PC-3 (cell line): ENCODE measurements around the gene DGKG. TPM values are rescaled to one million over a fixed set of nuclear protein-coding genes. Genes with fewer than 3 reads are reported as not detected.

Experiments used
- ATAC-seq: fragments of 200-7000 bp; cut with Tn5 transposase; 2 replicates; pipeline ENCODE4 v1.9.1; 2020; ENCODE audit warnings: mild to moderate bottlenecking, moderate library complexity
- BruUV-seq: library from RNA; stranded (reverse); fragments of 400-500 nt; replicated peaks from 2 replicates; lab custom pipeline; 2021; lab: Mats Ljungman, UMichigan
- CTCF ChIA-PET: fragments of 300-600 bp; sonication (Branson Sonifier 250); formaldehyde crosslinking; loops from one replicate; lab custom pipeline; 2022; ENCODE audit warnings: antibody characterized with exemption; lab: Charles Lee
- POLR2A ChIA-PET: fragments of 300-600 bp; sonication (Branson Sonifier 250); formaldehyde crosslinking; loops from one replicate; lab custom pipeline; 2022; ENCODE audit warnings: antibody characterized with exemption; ENCODE audit not compliant: unreplicated experiment; lab: Charles Lee
- DNase-seq: peaks from one replicate; pipeline ENCODE4 v3.0.0-alpha.2; 2015
- H2AFZ ChIP-seq: fragments of 300-600 bp; sonication (generic); 2 replicates; pipeline ENCODE4 v1.6.0; 2016; ENCODE audit warnings: antibody characterized with exemption, low read length
- H3F3A ChIP-seq: fragments of 300-600 bp; sonication (generic); one replicate; pipeline ENCODE4 v1.6.0; 2017; ENCODE audit warnings: antibody characterized with exemption, low read length, control low read depth, mild to moderate bottlenecking; ENCODE audit not compliant: unreplicated experiment
- H3K27ac ChIP-seq: fragments of 300-600 bp; sonication (generic); 2 replicates; pipeline ENCODE4 v1.5.1; 2016; ENCODE audit warnings: mild to moderate bottlenecking, low read length
- H3K27me3 ChIP-seq: fragments of 300-600 bp; sonication (generic); 2 replicates; pipeline ENCODE4 v1.6.1; 2016; ENCODE audit warnings: low read length, mixed read lengths
- H3K36me3 ChIP-seq: fragments of 300-600 bp; sonication (generic); 2 replicates; pipeline ENCODE4 v1.6.1; 2016; ENCODE audit warnings: low read depth, mixed run types, low read length, mixed read lengths
- H3K4me1 ChIP-seq: fragments of 300-600 bp; sonication (generic); 2 replicates; pipeline ENCODE4 v1.5.1; 2016; ENCODE audit warnings: low read length; ENCODE audit not compliant: insufficient read depth
- H3K4me2 ChIP-seq: fragments of 300-600 bp; sonication (generic); 2 replicates; pipeline ENCODE4 v1.6.0; 2016; ENCODE audit warnings: low read length
- H3K4me3 ChIP-seq: fragments of 300-600 bp; sonication (generic); 2 replicates; pipeline ENCODE4 v1.5.1; 2016; ENCODE audit warnings: mild to moderate bottlenecking, low read length, mixed read lengths
- H3K79me2 ChIP-seq: fragments of 300-600 bp; sonication (generic); 2 replicates; pipeline ENCODE4 v1.6.1; 2017; ENCODE audit warnings: low read length, mixed read lengths
- H3K9ac ChIP-seq: fragments of 300-600 bp; sonication (generic); 2 replicates; pipeline ENCODE4 v1.6.0; 2016; ENCODE audit warnings: mild to moderate bottlenecking, low read length
- H3K9me2 ChIP-seq: fragments of 300-600 bp; sonication (generic); replicated peaks from 2 replicates; pipeline ENCODE4 v1.6.1; 2016; ENCODE audit warnings: mixed run types, low read length, mixed read lengths
- H3K9me3 ChIP-seq: fragments of 300-600 bp; sonication (generic); 2 replicates; pipeline ENCODE4 v1.6.1; 2016; ENCODE audit warnings: low read length, mixed read lengths
- H4K20me1 ChIP-seq: fragments of 300-600 bp; sonication (generic); 2 replicates; pipeline ENCODE4 v1.6.1; 2016; ENCODE audit warnings: low read length, mixed read lengths
- EZH2 ChIP-seq: fragments of 300-600 bp; sonication (generic); IDR thresholded peaks from one replicate; pipeline ENCODE4 v1.6.1; 2017; ENCODE audit warnings: antibody characterized with exemption, mild to moderate bottlenecking, low read length; ENCODE audit not compliant: unreplicated experiment
- EZH2phosphoT487 ChIP-seq: fragments of 300-600 bp; sonication (generic); IDR thresholded peaks from 2 replicates; pipeline ENCODE4 v1.6.1; 2018; ENCODE audit warnings: mild to moderate bottlenecking, antibody characterized with exemption, low read length, borderline replicate concordance
- intact Hi-C: fragments of 100-400 bp; cut with micrococcal nuclease; formaldehyde crosslinking; loops from 2 replicates; pipeline ENCODE4 v1.9.0; 2023
- total RNA-seq: library from RNA; depleted of rRNA; stranded (reverse); fragments of >200 nt; gene quantifications from 2 replicates; pipeline ENCODE4 v1.2.3, GENCODE V29; 2014
- TF ChIP-seq, protein P1 (sequence below): fragments of 300-600 bp; sonication (generic); conservative IDR thresholded peaks from 2 replicates; pipeline ENCODE4 v1.5.1; 2017; ENCODE audit warnings: antibody characterized with exemption, low read depth, mild to moderate bottlenecking, low read length

The DGKG gene
- total RNA-seq, 1 experiment from 2014 or later = 2.7 TPM

DNA sequence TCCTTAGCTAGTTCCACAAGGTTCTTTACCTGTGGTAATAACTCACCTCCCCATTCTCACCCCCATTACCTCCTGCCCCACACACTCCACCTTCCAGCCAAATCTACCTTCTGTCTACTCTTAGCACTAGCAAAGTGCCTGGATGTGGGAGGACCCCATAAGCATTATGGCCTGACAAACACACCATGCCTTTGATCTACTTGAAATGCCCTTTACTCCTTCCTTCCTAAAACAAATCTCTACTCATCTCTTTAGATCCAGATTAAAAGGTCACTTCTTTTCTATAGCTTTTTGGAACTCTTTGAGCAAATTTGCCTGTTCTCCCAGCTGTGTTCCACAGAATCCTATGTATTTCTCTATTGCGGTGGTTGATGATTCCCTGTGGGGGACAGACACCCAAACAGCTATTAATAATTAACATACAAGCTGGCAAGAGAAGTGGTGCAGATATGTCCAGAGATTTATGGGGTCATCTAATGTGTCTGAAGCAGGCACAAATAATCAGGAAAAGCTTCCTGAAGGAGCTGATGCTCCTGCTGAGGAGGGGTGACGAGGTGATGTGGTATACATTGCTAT lies 34.0 kb downstream of the DGKG start:
- Histone ChIP-seq H3K9me3 (no peaks in the 10 kb centered on the region), H3K27me3 (peaks cover 40% of the 10 kb centered on the region), H3K36me3 (no peaks in the 10 kb centered on the region), H3K9me2 (no peaks in the 10 kb centered on the region), H3K79me2 (no peaks in the 10 kb centered on the region), H3K4me3 (no peak overlapping the region), H3K4me2 (no peak overlapping the region), H3K4me1 (peaks cover 12% of the 10 kb centered on the region), H3K9ac (no peak overlapping the region), H3K27ac (no peak overlapping the region), H3F3A (no peaks in the 10 kb centered on the region), H2AFZ (no peak overlapping the region), H4K20me1 (no peaks in the 10 kb centered on the region)
- POLR2A ChIA-PET = no interaction called here
- no peak for TF ChIP-seq EZH2phosphoT487
- TF ChIP-seq EZH2 = no peak
- TF ChIP-seq, protein P1, sequence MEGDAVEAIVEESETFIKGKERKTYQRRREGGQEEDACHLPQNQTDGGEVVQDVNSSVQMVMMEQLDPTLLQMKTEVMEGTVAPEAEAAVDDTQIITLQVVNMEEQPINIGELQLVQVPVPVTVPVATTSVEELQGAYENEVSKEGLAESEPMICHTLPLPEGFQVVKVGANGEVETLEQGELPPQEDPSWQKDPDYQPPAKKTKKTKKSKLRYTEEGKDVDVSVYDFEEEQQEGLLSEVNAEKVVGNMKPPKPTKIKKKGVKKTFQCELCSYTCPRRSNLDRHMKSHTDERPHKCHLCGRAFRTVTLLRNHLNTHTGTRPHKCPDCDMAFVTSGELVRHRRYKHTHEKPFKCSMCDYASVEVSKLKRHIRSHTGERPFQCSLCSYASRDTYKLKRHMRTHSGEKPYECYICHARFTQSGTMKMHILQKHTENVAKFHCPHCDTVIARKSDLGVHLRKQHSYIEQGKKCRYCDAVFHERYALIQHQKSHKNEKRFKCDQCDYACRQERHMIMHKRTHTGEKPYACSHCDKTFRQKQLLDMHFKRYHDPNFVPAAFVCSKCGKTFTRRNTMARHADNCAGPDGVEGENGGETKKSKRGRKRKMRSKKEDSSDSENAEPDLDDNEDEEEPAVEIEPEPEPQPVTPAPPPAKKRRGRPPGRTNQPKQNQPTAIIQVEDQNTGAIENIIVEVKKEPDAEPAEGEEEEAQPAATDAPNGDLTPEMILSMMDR = no peak
- intact Hi-C loops = no loop called here
- DNase-seq = no peak
- no TSS peak for BruUV-seq
- no peak for ATAC-seq
- CTCF ChIA-PET = no interaction called here

GRCh38 chr3:186322761-186323160 lies 39.3 kb downstream of the DGKG start:
- Histone ChIP-seq H3K9me3 (no peaks in the 10 kb centered on the region), H3K36me3 (no peaks in the 10 kb centered on the region), H3K4me1 (no peaks in the 10 kb centered on the region), H3K4me2 (no peak overlapping the region), H3K9ac (no peak overlapping the region), H3K9me2 (no peaks in the 10 kb centered on the region), H3K79me2 (no peaks in the 10 kb centered on the region), H3K4me3 (no peak overlapping the region), H2AFZ (no peak overlapping the region), H3K27me3 (peaks cover 40% of the 10 kb centered on the region), H3F3A (no peaks in the 10 kb centered on the region), H3K27ac (no peak overlapping the region), H4K20me1 (no peaks in the 10 kb centered on the region)
- DNase-seq (no peak), ATAC-seq (no peak)
- BruUV-seq = no TSS peak
- POLR2A ChIA-PET = no interaction called here
- intact Hi-C loops = no loop called here
- TF ChIP-seq, protein P1 = no peak
- no peak for TF ChIP-seq EZH2
- TF ChIP-seq EZH2phosphoT487 = no peak
- CTCF ChIA-PET = no interaction called here

DNA sequence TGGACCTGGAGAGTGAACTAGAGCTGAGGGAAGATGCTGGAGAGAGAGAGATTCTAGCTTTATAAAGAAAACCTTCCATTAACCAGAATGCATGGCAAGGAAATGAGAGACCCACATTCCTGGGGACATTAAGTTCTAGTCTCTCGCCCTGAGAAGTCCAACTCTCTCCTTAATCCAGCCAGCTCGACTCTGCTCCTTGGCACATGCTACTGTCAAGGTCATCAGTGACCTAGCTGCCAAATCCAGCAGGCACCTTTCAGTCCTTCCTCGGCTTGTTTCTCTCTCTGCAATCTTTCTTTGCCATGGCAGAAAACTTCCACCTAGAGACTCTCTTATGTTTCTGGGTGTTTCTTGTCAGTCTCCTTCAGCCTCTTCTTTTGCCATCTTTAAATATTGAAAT lies 40.3 kb downstream of the DGKG start:
- no peak overlapping the region for H3K9ac ChIP-seq
- H3K4me2 ChIP-seq = no peak overlapping the region
- no peaks in the 10 kb centered on the region for H3K9me2 ChIP-seq
- H2AFZ ChIP-seq = no peak overlapping the region
- no peak for ATAC-seq
- no peaks in the 10 kb centered on the region for H3K79me2 ChIP-seq
- no peaks in the 10 kb centered on the region for H4K20me1 ChIP-seq
- DNase-seq = no peak
- POLR2A ChIA-PET = no interaction called here
- H3K4me1 ChIP-seq = no peaks in the 10 kb centered on the region
- no TSS peak for BruUV-seq
- no peak overlapping the region for H3K27ac ChIP-seq
- peaks cover 35% of the 10 kb centered on the region for H3K27me3 ChIP-seq
- no peaks in the 10 kb centered on the region for H3F3A ChIP-seq
- TF ChIP-seq, protein P1 = no peak
- TF ChIP-seq EZH2phosphoT487 (no peak), EZH2 (no peak)
- intact Hi-C loops = no loop called here
- H3K4me3 ChIP-seq = no peak overlapping the region
- H3K36me3 ChIP-seq = no peaks in the 10 kb centered on the region
- CTCF ChIA-PET = no interaction called here
- H3K9me3 ChIP-seq = no peaks in the 10 kb centered on the region
